Pons (tissue), 1 donor: Measurements from ENCODE around the gene GNAO1.

Experiments used
- DNase-seq: peaks from one replicate; pipeline ENCODE4 v3.0.0-alpha.2; 2016; ENCODE audit warnings: low spot score

GNAO1 gene

GRCh38 chr16:56266641-56267607, 75.6 kb downstream of the GNAO1 start:
- DNase-seq = no peak

DNA sequence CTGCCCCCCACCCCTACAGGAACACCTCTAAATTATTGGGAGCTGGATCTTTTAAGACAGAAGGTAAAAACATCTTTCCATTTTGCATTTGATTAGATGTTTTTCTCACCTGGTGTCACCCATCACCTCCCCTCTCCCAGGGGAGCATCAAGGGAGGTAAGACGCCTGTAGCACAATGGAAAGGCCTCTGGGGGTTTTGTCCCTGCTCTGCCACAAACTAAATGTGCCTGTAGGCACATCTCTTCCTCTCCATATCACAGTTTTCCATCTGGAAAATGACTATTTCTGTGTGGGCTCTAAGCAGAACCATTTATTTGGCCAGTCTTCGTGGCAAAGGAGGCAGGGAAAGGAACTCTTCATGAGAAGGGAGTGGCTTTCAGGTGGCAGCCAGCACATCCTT, 76.6 kb downstream of the GNAO1 start:
- DNase-seq = no peak

DNA sequence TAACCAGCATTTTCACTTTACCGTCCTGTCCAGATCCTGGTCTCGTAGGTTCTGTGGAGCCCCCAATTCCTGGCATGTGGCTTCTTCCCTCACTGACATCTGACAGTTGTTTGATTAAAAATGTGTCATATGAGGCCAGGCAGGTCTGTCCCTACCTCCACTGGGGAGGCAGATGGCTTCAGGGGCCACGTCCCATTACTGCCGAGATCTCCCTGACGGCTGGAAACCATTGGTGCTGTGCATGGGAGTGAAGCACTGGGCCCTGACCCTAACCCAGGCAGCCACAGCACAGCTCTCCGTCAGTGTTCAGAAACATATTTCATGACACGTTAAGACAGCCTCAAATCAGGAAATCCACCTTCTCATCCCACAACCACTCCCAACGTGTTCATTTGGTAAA, 77.5 kb downstream of the GNAO1 start:
- DNase-seq = no peak

- DNase-seq = no peak
Measured at GRCh38 chr16:56269281-56269680, 78.0 kb downstream of the GNAO1 start.

DNA sequence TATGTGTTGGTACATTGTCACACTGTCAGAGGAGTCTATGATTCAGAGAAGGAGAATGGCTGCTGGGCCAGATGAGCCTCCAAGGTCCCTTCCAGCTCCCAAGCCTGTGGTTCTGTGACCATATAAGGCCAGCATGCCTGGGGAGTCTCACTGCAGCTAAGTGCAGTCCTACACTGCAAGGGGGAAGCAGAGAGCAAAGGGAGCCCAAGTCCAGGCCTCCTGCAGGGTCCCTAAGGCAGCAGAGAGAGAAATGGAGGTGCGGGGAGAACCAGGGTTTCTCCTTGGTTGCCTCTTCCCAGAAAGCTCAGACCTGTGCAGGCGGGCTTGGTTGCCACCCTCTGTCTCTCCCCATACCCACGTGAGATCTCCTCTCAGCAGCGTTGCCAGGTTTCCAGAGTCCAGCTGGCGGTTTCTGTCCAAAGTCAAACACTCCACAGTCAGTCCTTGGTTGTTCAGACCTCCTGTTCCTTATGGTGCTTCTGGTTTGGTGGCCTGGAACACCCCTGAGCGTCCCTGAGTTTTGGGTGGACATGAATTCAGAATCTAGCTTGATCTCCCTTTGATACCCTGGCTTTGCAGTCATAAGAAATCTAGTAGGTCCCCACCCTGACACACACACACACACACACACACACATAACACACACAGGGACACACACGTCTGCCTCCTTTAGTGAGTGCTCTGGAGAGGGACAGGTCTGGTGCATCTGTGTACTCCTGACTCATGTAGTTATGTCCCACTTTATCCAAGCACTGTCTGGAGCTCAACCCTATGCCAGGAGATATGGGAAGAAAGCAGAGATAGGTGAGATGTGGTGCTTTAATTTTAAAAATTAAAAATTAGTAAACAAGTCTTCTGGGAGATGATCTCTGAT, 78.8 kb downstream of the GNAO1 start:
- peak; percentile 87 for DNase-seq

- no peak for DNase-seq
Measured at GRCh38 chr16:56270828-56271227, 79.5 kb downstream of the GNAO1 start.

DNA sequence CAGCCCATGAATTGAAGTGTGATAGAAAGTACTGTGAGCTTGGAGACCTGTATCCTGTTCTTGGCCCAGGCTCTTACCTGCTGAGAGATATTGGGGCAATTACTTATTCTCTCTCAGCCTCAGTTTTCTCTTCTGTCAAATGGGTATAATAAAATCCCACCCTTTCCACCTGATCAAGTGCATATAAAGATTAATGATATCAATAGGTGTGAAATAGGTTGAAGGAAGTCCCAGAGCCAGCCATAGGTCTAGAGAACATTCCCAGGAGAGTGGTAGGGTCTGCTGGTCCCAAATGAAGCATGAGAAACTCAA, 81.2 kb downstream of the GNAO1 start:
- no peak for DNase-seq

DNA sequence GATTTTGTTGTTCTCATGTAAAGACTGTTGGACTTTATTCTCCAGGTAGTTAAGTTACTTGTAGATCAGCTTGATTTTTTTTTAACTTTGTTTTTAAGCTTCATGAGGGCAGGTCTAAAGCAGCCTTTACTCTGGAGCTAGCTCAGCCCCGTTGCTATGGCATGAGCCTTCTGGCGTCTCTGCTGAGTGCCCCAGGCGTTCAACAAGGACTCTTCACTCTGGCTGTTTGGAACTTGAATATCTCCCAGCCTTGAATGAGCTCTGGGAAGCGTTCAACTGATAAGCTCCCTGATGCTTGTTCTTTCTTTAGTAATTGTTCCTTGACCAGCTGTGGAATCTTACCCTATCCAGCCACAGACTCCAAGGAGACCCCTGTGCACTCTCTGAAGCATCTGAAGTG, 82.3 kb downstream of the GNAO1 start:
- no peak for DNase-seq

DNA sequence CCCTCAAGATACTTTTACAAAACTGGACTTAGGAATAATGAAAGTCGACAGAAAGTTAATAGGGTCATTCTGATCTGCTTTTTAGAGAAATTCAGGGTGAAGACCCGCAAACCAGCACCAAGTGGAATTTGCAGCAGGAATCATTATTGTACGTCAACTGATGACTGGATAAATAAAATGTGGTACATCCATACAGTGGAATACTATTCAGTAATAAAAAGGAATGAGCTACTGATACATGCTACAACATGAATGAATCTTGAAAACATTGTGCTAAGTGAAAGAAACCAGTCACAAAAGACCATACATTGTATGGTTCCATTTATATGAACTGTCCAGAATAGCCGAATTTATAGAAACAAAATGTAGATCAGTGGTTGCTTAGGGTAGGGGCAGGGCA, 83.1 kb downstream of the GNAO1 start:
- DNase-seq = no peak

- DNase-seq = no peak
Measured at GRCh38 chr16:56275076-56275475, 83.8 kb downstream of the GNAO1 start.

DNA sequence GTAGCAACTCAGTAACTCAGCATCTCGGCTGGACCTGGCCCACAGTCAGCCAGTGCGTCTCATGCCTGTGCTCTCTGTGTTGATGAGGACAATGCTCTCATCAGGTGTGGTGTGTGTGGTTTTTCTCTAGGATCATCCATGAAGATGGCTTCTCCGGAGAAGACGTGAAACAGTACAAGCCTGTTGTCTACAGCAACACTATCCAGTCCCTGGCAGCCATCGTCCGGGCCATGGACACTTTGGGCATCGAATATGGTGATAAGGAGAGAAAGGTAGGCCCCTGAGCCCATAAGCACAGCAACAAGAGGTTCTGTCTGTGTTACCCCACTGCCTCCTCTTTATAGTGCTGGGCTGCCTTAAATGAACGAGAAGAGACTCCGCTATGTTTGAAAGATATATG, 84.5 kb downstream of the GNAO1 start:
- DNase-seq = no peak

DNA sequence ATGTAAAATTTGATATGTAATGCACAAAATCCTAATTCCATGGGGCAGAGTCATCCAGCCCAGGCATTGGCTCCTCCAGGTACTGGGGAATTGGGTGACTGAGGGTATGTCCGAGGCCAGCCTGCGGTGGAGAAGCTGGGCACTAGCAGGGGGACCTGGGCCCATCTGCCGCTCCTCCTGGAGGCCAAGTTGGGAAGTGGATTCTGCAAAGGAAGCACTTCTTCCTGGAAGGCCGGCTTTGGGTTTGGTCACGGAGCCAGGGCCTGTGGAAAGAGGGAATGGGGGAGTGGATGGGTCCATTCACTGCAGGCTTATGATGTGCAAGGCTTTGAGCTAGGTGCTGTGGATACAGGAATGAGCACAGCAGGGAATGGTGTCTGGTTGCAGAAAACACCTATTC, 85.8 kb downstream of the GNAO1 start:
- DNase-seq = no peak

DNA sequence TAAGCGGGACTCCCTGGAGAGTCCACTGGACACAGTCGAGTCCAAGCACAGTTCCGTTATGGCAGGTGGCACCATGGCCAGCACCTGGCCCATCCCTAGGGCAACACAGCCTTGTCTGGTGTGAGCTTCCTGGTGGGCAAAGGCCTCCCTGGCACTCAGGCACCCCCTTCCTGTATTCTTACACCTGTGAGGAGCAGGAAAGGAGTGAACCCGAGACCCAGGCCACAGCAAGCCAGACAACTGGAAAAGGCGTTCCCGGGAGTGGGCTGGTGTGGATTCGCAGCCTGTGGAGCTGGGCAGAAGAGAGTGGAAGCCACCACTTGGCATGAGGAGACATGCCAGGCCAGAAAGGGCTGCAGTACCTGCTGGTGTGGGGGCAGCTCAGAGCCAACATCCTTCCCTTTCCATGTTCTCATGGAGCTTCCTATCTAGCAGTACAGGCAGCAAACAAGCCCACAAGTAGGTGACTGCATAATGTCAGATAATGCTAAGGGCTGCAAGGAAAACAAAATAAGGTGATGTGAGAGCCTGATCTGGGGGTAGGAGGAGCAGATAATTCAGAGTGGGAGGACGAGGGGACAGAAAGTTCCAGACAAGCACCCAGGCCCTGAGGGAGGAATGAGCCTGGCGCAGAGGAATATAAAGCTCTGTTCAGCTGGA, 87.0 kb downstream of the GNAO1 start:
- no peak for DNase-seq

- no peak for DNase-seq
Measured at GRCh38 chr16:56279132-56279531, 87.8 kb downstream of the GNAO1 start.

GRCh38 chr16:56279914-56280313, 88.6 kb downstream of the GNAO1 start:
- no peak for DNase-seq

DNA sequence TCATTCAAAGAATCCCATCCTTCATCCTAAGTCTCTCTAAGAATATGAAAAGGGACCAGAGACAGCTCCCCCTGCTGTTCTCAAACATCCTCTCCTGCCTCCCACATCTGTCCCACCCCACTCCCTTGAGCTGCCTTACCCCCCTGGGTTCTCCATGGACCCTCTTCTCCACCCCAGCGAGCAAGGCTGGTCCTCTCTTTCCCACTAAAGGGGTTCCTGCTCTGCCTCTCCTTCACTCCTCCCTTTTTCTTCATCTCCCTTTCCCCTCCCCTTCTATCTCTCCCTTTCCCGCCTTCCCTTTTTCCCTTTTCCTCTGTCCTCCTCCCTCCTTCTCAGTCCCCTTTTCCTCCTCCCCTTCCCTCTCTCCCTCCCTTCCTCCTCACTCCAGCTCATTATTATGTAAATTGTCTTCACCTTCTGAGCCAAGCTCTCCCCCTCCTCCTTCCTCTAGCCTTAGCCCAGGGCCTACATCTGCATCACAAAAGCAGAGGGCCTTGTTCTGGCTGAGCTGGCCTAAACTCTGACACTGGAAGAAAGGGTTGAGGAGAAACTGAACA, 90.0 kb downstream of the GNAO1 start:
- no peak for DNase-seq

- DNase-seq = no peak
Measured at GRCh38 chr16:56282451-56282850, 91.2 kb downstream of the GNAO1 start.

- no peak for DNase-seq
Measured at GRCh38 chr16:56284521-56284920, 93.2 kb downstream of the GNAO1 start.

GRCh38 chr16:56286809-56287208, 95.5 kb downstream of the GNAO1 start:
- no peak for DNase-seq

GRCh38 chr16:56288019-56288418, 96.7 kb downstream of the GNAO1 start:
- DNase-seq = no peak

- DNase-seq = no peak
Measured at GRCh38 chr16:56289416-56289815, 98.1 kb downstream of the GNAO1 start.

DNA sequence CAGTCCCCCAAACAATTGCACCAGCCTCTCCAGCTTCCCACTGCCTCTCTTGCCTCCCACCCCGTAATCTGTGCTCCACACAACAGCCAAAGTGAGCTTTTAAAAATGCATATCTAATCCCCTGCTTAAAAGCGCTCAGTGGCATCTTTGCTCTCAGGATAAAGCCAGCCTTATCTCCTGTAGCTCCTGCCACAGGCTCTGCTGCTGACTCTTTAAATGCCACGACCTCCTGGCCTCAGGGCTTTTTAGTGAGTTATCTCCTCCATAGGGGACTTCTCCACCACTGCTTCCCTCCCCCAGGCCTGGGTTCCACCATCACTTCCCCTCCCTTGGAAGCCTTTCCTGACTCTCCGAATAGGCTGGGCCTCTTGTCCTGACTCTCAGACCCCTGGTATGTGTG, 98.6 kb downstream of the GNAO1 start:
- no peak for DNase-seq
